ENCODE results near the gene CLDN7.

Gene CLDN7

GRCh38 chr17:7262192-7262934, at the start of gene CLDN7:
Gene CLDN7, minus strand, starts transcription at chr17:7262478. Its CDS starts 435 bp downstream, at chr17:7262043.
- no peak for DNase-seq (ENCODE audit: low read depth)

GRCh38 chr17:7311110-7311705, 48.9 kb upstream of the CLDN7 start:
- no peak for DNase-seq (ENCODE audit: low read depth)

- DNase-seq (ENCODE audit: low read depth), result no peak
Measured at GRCh38 chr17:7309628-7310027, 47.4 kb upstream of the CLDN7 start.

- DNase-seq (ENCODE audit: low read depth), result peak; percentile 72
Measured at GRCh38 chr17:7308625-7309433, 46.6 kb upstream of the CLDN7 start.

GRCh38 chr17:7307686-7308624, 45.7 kb upstream of the CLDN7 start:
- DNase-seq (ENCODE audit: low read depth), result peak; percentile 45

- peak; percentile 100 for DNase-seq (ENCODE audit: low read depth)
Measured at GRCh38 chr17:7306911-7307685, 44.8 kb upstream of the CLDN7 start, which contains the start of gene EIF5A. Gene EIF5A, plus strand, starts transcription at chr17:7307628. Its CDS starts 2,008 bp downstream, at chr17:7309636.

GRCh38 chr17:7304179-7304578, 41.9 kb upstream of the CLDN7 start:
- DNase-seq (ENCODE audit: low read depth), result no peak

GRCh38 chr17:7296189-7296861, 34.0 kb upstream of the CLDN7 start:
- peak; percentile 82 for DNase-seq (ENCODE audit: low read depth)

- DNase-seq (ENCODE audit: low read depth), result no peak
Measured at GRCh38 chr17:7295230-7296180, 33.2 kb upstream of the CLDN7 start.

GRCh38 chr17:7294614-7295153, 32.4 kb upstream of the CLDN7 start, which contains the start of gene YBX2:
Gene YBX2, minus strand, starts transcription at chr17:7294639. Its CDS starts 139 bp downstream, at chr17:7294500.
- DNase-seq (ENCODE audit: low read depth), result no peak

GRCh38 chr17:7293816-7294613, 31.7 kb upstream of the CLDN7 start:
- no peak for DNase-seq (ENCODE audit: low read depth)

- DNase-seq (ENCODE audit: low read depth), result no peak
Measured at GRCh38 chr17:7293159-7293558, 30.9 kb upstream of the CLDN7 start.

GRCh38 chr17:7292729-7293128, 30.5 kb upstream of the CLDN7 start:
- no peak for DNase-seq (ENCODE audit: low read depth)

GRCh38 chr17:7292194-7292593, 29.9 kb upstream of the CLDN7 start:
- DNase-seq (ENCODE audit: low read depth), result no peak

GRCh38 chr17:7290685-7291084, 28.4 kb upstream of the CLDN7 start:
- DNase-seq (ENCODE audit: low read depth), result no peak

GRCh38 chr17:7290166-7290565, 27.9 kb upstream of the CLDN7 start:
- DNase-seq (ENCODE audit: low read depth), result no peak

- DNase-seq (ENCODE audit: low read depth), result no peak
Measured at GRCh38 chr17:7289256-7290032, 27.2 kb upstream of the CLDN7 start.

Measured in fibroblast of gingiva (primary cell).